Duodenal mucosa (tissue), 2 donors: ENCODE data around the gene CDKN1A.

Experiments
- H3K27ac ChIP-seq: one replicate; pipeline ENCODE4 v1.7.0; 2013; ENCODE audit warnings: low read depth, low read length
- H3K27me3 ChIP-seq, 2 donors: one replicate each; pipeline ENCODE4 v1.7.0; 2013; ENCODE audit warnings: low read length in 2 of 2, control low read depth in 1 of 2; ENCODE audit not compliant: insufficient read depth in 2 of 2, control insufficient read depth in 1 of 2
- H3K36me3 ChIP-seq, 2 donors: one replicate each; pipeline ENCODE4 v1.7.0; 2013; ENCODE audit warnings: low read length in 2 of 2, control low read depth in 1 of 2; ENCODE audit not compliant: insufficient read depth in 2 of 2, control insufficient read depth in 1 of 2
- H3K4me1 ChIP-seq, 2 donors: one replicate each; pipeline ENCODE4 v1.7.0; 2013; ENCODE audit warnings: low read length in 2 of 2, control low read depth in 1 of 2; ENCODE audit not compliant: insufficient read depth in 2 of 2, control insufficient read depth in 1 of 2
- H3K4me3 ChIP-seq, 2 donors: one replicate each; pipeline ENCODE4 v1.7.0; 2013; ENCODE audit warnings: low read length in 2 of 2, low read depth in 1 of 2
- H3K9ac ChIP-seq, 2 donors: one replicate each; pipeline ENCODE4 v1.7.0; 2013; ENCODE audit warnings: low read length in 2 of 2, low read depth in 1 of 2
- H3K9me3 ChIP-seq, 2 donors: one replicate each; pipeline ENCODE4 v1.7.0; 2013; ENCODE audit warnings: low read length in 2 of 2, control low read depth in 1 of 2; ENCODE audit not compliant: control insufficient read depth in 1 of 2

Gene CDKN1A

DNA sequence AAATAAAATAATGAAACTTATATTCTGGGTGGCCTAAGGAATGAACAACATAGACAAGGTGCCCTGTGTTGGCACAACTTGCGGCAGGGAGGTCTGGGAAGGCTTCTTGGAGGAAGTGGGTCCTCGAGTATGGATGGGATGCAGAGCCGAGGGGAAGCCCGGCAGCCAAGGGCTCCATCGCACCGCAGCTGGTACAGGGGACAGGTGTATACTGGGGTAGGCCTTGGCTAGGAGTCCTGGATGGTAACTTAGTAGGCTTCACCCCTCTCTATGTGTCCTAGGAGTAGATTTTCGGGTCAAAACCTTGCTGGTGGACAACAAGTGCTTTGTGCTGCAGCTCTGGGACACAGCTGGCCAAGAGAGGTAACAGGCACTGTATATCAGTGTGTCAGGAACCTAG lies 47.1 kb downstream of the CDKN1A start:
- Histone ChIP-seq H3K27me3 (no peaks in the 10 kb centered on the region), H3K4me1 (no peaks in the 10 kb centered on the region), H3K9me3 (no peaks in the 10 kb centered on the region), H3K4me3 (no peak overlapping the region), H3K9ac (no peak overlapping the region), H3K36me3 (no peaks in the 10 kb centered on the region), H3K27ac (no peak overlapping the region)

DNA sequence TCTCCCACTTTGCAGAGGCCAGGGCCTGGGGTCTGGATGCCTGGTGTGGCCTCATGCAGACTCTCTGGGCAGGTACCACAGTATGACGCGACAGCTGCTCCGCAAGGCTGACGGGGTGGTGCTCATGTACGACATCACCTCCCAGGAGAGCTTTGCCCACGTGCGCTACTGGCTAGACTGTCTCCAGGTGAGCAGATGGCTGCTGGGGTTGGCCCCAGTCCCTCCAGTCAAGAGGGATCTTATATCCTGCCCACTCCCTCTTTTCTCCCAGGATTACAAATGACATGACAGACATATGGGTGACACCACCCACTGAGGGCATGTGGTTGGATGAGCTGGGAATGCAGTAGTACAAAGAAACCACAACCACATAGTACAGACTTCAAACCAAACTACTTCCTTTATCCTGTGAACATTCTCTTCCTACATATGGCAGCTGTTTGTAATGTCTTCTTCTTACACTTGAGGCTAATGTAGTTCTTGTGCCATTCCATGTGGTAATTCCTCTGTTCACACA lies 49.0 kb downstream of the CDKN1A start:
- no peaks in the 10 kb centered on the region for H3K4me1 ChIP-seq
- no peaks in the 10 kb centered on the region for H3K9me3 ChIP-seq
- H3K4me3 ChIP-seq = no peak overlapping the region
- no peaks in the 10 kb centered on the region for H3K36me3 ChIP-seq
- H3K27ac ChIP-seq = no peak overlapping the region
- H3K27me3 ChIP-seq = no peaks in the 10 kb centered on the region
- H3K9ac ChIP-seq = no peak overlapping the region

DNA sequence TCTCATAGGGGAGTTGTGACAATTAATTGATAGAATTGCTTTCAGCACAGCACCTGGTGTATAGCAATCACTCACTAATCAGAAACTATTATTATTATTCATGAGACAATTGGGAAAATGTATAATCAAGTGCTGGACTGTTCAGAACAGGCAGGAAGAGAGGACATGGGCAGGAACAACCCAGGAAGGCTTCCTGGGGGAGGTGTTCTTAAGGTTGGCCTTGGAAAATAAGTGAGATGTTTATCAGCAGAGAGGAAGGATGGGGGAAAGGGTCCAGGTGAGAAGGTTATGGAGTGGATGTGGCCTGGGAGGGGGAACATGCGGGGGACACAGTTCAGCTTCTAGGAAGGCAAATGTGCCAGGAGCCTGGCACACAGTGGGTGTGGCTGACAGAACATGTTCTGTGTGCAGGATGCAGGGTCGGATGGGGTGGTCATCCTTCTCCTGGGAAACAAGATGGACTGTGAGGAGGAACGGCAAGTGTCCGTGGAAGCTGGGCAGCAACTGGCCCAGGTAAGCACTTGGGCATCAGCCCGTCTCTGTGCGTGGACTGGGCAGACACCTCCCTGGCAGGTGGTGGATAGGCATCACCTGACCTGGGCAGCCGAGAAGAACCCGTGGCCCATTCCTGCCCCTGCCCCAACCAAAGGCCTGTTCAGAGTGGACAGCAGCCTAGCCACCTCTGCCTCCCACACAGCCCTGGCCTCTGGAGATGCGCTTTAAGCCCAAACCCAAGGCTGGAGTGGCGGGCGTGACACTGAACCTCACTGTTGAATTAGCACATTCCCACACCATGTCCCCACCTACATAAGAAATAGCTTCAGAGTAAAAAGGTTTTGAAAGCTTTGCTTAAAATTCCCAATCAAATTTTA lies 50.0 kb downstream of the CDKN1A start:
- H3K36me3 ChIP-seq = no peaks in the 10 kb centered on the region
- H3K4me3 ChIP-seq = no peak overlapping the region
- no peak overlapping the region for H3K27ac ChIP-seq
- H3K9ac ChIP-seq = no peak overlapping the region
- no peaks in the 10 kb centered on the region for H3K27me3 ChIP-seq
- H3K4me1 ChIP-seq = no peaks in the 10 kb centered on the region
- H3K9me3 ChIP-seq = no peaks in the 10 kb centered on the region

DNA sequence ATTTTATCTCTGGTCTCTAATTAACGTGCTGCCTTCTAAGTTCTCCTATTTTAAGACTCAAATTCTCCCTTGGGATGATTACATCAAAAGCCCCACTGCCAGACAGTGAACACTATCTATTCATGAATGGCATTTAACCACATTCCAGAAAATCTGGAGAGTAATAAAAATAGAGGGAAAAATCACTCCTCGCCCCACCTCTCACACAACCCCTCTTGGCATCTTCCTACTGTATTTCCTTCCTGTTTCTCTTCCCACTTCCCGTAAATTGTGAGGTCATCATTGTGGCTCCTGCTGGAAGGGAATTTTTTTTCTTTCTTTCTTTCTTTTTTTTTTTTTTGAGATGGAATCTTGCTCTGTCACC lies 50.6 kb downstream of the CDKN1A start:
- H3K9ac ChIP-seq = no peak overlapping the region
- no peak overlapping the region for H3K4me3 ChIP-seq
- H3K4me1 ChIP-seq = no peaks in the 10 kb centered on the region
- no peak overlapping the region for H3K27ac ChIP-seq
- H3K36me3 ChIP-seq = no peaks in the 10 kb centered on the region
- no peaks in the 10 kb centered on the region for H3K9me3 ChIP-seq
- no peaks in the 10 kb centered on the region for H3K27me3 ChIP-seq

DNA sequence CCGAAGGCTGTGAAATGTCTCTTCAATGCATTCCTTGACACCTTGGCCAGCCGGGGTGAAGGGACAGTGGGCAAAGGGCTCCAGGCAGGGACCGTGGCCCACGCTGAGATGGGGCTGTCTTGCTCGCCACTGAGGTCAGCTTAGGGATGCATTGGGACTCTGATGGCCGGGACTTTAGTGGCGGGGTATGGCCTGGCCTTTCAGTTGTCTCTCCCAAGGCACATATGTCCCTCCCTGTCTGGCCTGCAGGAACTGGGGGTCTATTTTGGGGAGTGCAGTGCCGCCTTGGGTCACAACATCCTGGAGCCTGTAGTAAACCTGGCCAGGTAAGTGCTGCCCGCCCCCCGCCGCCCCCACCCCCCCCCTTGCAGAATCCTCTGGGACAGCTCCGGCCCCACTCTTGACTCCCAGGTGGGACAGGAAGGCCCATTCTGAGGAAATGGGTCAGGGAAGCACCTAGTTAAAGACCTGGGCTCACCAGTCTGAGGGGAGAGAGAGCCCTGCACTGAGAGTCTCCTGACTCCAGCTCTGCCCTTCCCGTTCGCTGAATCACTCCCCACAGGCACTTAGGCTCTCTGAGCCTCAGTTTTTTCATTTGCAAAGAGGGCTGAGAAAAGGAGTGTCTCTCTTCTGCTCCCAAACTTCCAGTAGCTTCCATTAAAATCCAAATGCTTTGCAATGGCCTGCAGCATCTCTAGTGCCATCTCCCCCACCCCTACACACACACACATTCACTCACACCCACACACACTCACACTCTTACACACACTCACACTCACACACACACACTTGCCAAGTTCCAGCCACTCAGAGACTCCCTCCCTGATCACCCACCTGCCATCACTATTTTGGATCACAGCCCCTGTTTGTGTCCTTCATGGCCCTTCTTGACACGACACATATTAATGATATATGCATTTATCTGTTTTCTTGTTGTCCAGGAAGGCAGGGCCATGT lies 52.2 kb downstream of the CDKN1A start:
- H3K9me3 ChIP-seq = no peaks in the 10 kb centered on the region
- no peak overlapping the region for H3K9ac ChIP-seq
- H3K27me3 ChIP-seq = no peaks in the 10 kb centered on the region
- H3K4me3 ChIP-seq = no peak overlapping the region
- H3K4me1 ChIP-seq = peaks cover 11 to 12% of the 10 kb centered on the region in 2 donors
- no peak overlapping the region for H3K27ac ChIP-seq
- H3K36me3 ChIP-seq = no peaks in the 10 kb centered on the region

DNA sequence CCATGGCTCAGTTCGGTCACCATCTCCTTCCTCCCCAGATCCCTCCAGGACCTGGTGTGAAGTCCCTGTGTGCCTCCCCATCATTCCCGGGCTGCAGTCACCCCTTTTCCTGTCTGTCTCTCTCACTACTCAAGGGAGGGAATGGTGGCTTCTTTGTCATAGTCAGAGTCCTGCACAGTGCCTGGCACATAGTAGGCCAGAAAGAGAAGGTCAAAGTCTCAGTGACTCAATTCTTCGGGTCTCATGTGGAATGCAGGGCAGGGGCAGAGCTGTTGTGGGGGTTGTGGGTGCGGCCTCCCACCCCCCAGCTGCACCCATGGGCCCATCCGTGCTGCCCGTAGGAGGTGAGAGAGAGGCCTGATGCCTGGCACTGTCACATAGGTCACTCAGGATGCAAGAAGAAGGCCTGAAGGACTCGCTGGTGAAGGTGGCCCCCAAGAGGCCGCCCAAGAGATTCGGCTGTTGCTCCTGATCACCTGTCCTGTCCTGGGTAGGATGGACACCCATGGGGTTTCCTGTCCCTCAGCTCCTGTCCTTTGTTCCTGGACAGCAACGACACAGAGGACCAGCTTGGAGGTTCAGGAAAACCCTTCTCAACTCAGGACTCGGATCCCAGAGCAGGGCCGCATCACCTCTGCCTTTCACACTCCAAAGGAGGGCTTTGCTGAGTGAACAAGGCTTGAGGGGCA lies 53.3 kb downstream of the CDKN1A start:
- Histone ChIP-seq H3K9me3 (no peaks in the 10 kb centered on the region), H3K27ac (no peak overlapping the region), H3K27me3 (no peaks in the 10 kb centered on the region), H3K36me3 (no peaks in the 10 kb centered on the region), H3K9ac (no peak overlapping the region), H3K4me3 (no peak overlapping the region), H3K4me1 (peaks cover 11 to 15% of the 10 kb centered on the region in 2 donors)

DNA sequence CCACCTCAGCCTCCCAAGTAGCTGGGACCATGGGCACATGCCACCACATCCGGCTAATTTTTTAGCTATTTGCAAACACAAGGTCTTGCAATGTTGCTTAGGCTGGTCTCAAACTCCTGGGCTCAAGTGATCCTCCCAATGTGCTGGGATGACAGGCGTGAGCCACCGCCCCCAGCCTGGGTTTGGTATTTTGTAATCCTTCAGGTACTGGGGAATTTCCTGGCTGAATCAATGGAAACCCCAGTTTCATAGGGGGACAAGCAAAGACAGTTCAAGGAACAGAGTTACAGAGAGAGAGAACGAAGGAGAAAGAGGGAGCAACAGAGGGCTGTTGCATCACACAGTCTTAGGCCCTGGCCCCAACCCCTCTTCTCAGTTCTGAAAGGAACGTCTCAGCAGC lies 54.8 kb downstream of the CDKN1A start:
- Histone ChIP-seq H3K27me3 (no peaks in the 10 kb centered on the region), H3K4me1 (peaks cover 11 to 15% of the 10 kb centered on the region in 2 donors), H3K36me3 (no peaks in the 10 kb centered on the region), H3K27ac (no peak overlapping the region), H3K4me3 (no peak overlapping the region), H3K9me3 (no peaks in the 10 kb centered on the region), H3K9ac (no peak overlapping the region)

DNA sequence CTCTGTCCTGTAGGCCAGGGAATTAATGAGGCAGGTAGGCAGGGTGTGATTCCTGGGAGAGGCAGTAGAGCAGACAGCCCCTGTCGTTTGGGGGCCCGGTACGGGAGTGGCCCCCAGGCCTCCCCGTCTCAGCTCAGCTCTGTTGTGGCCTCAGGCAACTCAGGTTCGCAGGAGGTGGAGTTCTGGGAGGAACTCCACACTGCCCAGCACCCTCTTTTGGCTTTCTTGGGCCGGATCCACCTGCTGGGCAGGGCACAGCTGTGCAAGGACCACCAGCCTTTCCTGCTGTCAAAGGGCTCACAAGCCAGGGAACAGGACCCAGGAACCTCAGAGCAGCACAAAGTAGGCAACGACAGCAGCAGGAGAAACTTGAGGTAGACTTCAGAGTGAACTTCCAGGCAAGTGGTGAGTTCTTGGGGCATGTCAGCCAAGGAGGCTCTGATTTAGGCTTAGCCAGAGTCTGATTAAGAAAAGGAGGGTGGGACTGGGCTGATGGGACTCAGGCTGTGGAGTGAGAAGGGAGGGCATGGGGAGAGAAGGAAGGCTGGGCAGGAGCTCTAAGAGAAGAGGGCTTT lies 56.1 kb downstream of the CDKN1A start:
- H3K4me3 ChIP-seq = peak overlapping the region in 1 of 2 donors; percentile 53
- no peak overlapping the region for H3K27ac ChIP-seq

DNA sequence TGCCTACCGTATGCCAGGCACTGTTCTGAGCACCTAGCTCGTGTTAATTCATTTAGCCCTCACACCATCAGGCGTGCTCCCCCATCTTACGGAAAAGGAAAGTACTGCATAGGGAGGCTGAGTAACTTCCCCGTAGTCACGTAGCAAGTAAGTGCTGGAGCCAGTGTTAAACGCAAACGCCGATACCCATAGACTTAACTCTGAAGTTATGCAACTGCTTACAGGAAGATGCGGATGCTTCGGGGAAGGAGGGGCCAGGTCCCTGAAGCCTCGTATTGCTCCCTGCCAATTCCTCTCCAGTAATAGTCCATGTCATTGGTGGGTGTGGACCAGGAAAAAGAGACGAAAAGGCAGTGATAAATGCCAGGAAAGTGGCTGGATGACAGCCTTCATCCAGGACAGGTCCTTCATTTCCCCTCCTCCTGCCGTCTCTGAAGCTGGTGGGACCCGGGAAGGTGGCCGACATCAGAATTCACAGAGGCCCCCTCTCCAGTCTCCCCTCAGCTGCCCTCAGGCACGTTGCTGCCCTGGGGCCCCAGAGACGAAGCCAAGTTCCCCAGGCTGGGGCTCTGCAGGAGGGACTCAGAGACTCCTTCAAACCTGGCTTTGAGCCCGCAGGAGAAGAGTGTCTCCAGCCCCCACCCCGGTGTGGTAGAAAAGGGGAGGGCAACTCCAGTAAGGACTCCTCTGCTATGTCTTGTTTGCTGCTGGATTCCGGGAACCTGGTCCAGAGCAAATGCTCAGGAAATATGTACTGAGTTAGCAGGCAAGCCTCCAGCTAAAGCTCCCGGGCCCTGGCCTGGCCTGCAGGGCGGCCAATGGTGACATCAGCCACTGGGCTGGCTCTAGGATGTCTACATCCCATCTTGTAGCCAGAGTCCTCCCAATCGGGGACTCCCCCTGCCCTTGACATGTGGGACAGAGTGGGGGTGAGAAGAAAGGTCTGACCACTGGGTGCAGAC lies 56.9 kb downstream of the CDKN1A start:
- no peaks in the 10 kb centered on the region for H3K9me3 ChIP-seq
- H3K27ac ChIP-seq = peak overlapping the region; percentile 55
- peak overlapping the region; percentile 17 to 54 for H3K9ac ChIP-seq
- peaks cover 11 to 15% of the 10 kb centered on the region in 2 donors for H3K4me1 ChIP-seq
- H3K36me3 ChIP-seq = no peaks in the 10 kb centered on the region
- H3K4me3 ChIP-seq = peak overlapping the region; percentile 7 to 53
- no peaks in the 10 kb centered on the region for H3K27me3 ChIP-seq

More for the DNA sequence above, 56.1 kb downstream of the CDKN1A start:
- no peaks in the 10 kb centered on the region for H3K9me3 ChIP-seq
- H3K36me3 ChIP-seq = no peaks in the 10 kb centered on the region
- no peaks in the 10 kb centered on the region for H3K27me3 ChIP-seq
- peak overlapping the region; percentile 17 to 54 for H3K9ac ChIP-seq
- peaks cover 11 to 15% of the 10 kb centered on the region in 2 donors for H3K4me1 ChIP-seq
